ENCODE measurements around the gene TXK.

Gene TXK

DNA sequence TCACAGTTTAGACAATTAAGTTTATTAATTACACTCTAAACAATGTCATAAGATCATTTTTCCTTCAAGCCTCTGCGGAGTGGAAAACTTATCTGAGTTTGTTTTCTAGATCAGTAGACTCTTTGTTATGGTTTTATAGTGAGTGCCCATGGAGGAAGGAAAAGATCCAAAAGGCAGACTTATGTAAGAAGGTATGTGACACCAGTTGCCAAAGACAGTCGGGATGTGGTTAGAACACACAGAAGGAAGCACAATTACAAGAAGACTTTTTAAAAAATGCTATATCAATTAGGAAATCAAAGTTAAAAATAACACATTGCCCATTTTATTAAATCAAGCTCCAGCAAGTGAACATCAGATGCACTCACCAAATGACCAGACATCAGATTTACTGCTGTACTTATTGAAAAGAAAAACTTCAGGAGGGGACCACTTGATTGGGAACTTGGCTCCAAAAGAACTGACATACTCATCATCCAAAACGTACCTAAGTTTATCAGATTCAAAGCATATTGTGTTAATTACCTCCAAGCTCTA is 60.4 kb downstream of the TXK start:
- H3K36me3 Mint-ChIP-seq (ENCODE audit: low read depth): no peaks in the 10 kb centered on the region
- no peak overlapping the region for H3K27ac Mint-ChIP-seq
- no peaks in the 10 kb centered on the region for H3K9me3 Mint-ChIP-seq
- H3K4me3 Mint-ChIP-seq: no peak overlapping the region
- peaks cover 3% of the 10 kb centered on the region for H3K27me3 Mint-ChIP-seq (ENCODE audit: low read depth)
- no peak for DNase-seq (ENCODE audit: low spot score)
- no peaks in the 10 kb centered on the region for H3K4me1 Mint-ChIP-seq (ENCODE audit: low read depth)

DNA sequence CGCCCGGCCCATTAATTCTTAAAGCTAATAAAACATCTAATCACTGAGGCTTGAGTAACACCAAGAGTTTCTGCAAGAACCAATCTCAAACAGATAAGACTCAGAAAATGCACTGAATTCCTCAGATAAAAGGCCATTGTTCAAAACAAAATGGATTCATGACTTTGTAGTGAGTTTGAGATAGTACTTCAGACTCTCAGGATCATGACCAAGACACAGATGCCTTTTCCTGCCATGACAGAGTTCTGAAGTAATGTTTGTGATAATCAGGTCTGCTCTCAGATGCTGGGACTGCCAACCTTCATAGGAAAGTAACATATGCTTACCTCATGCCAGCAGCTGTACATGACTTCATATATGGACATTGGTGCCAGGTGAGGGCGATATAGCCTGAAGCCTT is 62.9 kb downstream of the TXK start:
- no peaks in the 10 kb centered on the region for H3K36me3 Mint-ChIP-seq (ENCODE audit: low read depth)
- no peaks in the 10 kb centered on the region for H3K4me1 Mint-ChIP-seq (ENCODE audit: low read depth)
- no peak overlapping the region for H3K27ac Mint-ChIP-seq
- no peak for DNase-seq (ENCODE audit: low spot score)
- no peaks in the 10 kb centered on the region for H3K9me3 Mint-ChIP-seq
- no peaks in the 10 kb centered on the region for H3K27me3 Mint-ChIP-seq (ENCODE audit: low read depth)
- no peak overlapping the region for H3K4me3 Mint-ChIP-seq

DNA sequence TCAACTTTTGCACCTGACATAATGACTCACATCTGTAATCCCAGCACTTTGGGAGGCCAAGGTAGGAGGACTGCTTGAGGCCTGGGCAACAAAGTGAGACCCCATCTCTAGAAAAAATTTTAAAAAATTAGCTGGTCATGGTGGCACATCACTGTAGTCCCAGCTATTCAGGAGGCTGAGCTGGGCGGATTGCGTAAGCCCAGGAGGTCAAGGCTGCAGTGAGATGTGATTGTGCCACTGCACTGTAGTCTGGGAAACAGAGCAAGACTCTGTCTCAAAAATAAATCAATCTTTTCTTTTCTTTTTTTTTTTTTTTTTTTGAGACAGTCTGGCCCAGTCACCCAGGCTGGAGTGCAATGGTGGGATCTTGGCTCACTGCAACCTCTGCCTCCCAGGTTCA is 65.0 kb downstream of the TXK start:
- Mint-ChIP-seq H3K9me3 (no peaks in the 10 kb centered on the region), H3K4me1 (ENCODE audit: low read depth) (no peaks in the 10 kb centered on the region), H3K4me3 (no peak overlapping the region), H3K27ac (no peak overlapping the region), H3K36me3 (ENCODE audit: low read depth) (no peaks in the 10 kb centered on the region), H3K27me3 (ENCODE audit: low read depth) (no peaks in the 10 kb centered on the region)
- DNase-seq (ENCODE audit: low spot score): no peak

DNA sequence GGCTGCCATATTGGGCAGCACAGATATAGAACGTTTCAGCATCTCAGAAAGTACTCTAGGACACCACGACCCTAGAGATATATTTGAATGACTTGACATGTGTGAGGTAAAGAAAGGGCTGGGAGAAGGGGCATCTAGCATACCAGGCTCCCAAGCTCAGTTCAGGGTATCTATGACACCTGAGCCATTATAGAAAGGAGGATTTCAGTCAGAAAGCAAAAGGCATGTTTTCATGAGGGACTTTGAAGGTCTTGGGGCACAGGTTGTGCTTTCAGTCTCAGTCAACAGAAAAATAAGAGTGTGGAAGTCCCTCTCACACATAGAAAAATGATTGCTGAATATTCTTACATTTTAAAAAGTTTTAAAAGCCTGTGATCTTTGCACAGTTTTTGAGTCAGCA is 65.9 kb downstream of the TXK start:
- Mint-ChIP-seq H3K4me3 (no peak overlapping the region), H3K36me3 (ENCODE audit: low read depth) (no peaks in the 10 kb centered on the region), H3K27ac (no peak overlapping the region), H3K9me3 (no peaks in the 10 kb centered on the region), H3K27me3 (ENCODE audit: low read depth) (no peaks in the 10 kb centered on the region), H3K4me1 (ENCODE audit: low read depth) (no peaks in the 10 kb centered on the region)
- no peak for DNase-seq (ENCODE audit: low spot score)

DNA sequence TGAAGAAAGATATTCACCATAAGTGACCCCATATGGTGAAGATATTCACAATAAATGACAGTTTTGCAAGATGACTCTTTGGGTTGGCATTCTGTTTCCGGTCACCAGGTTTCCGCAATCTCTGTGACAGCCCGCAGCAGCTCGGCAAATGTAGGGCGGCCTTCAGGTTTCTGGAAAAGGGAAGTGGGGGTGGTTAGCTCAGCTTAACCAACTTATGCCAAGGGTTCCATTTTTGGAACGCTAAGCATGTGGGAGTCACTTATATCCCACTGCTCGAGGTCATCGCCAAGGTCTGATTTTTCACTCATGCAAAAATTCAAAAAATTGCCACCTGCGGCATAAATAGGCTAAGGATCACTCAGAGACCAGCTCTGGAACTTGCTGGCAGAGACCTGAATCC is 66.5 kb downstream of the TXK start:
- H3K4me1 Mint-ChIP-seq (ENCODE audit: low read depth): no peaks in the 10 kb centered on the region
- H3K9me3 Mint-ChIP-seq: no peaks in the 10 kb centered on the region
- H3K27me3 Mint-ChIP-seq (ENCODE audit: low read depth): no peaks in the 10 kb centered on the region
- no peak for DNase-seq (ENCODE audit: low spot score)
- no peak overlapping the region for H3K4me3 Mint-ChIP-seq
- no peak overlapping the region for H3K27ac Mint-ChIP-seq
- H3K36me3 Mint-ChIP-seq (ENCODE audit: low read depth): no peaks in the 10 kb centered on the region

DNA sequence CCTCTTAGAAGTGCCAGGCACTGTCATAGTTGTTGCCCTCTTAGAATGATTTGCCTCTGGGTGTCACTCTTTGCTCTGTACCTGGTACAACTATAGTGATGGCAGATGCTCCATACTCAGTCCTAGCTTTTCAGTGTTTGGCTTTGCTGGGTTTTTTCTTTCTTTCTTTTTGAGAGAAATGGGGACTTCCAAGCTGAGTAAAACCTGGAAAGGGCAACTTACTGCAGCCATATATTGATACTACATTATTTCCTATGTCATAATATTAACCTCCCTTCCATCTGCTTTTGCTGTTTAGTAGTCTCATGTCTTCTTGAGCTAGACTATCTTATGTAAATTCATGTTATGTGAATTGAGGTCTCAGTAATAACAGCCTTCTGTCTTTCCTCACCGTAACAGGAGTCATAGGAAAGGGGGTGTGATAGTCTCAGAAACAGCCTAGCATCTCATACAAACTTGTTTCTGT is 68.4 kb downstream of the TXK start:
- H3K4me1 Mint-ChIP-seq (ENCODE audit: low read depth): no peaks in the 10 kb centered on the region
- H3K36me3 Mint-ChIP-seq (ENCODE audit: low read depth): no peaks in the 10 kb centered on the region
- no peak overlapping the region for H3K4me3 Mint-ChIP-seq
- H3K27me3 Mint-ChIP-seq (ENCODE audit: low read depth): no peaks in the 10 kb centered on the region
- peaks cover 7% of the 10 kb centered on the region for H3K9me3 Mint-ChIP-seq
- no peak for DNase-seq (ENCODE audit: low spot score)
- no peak overlapping the region for H3K27ac Mint-ChIP-seq

DNA sequence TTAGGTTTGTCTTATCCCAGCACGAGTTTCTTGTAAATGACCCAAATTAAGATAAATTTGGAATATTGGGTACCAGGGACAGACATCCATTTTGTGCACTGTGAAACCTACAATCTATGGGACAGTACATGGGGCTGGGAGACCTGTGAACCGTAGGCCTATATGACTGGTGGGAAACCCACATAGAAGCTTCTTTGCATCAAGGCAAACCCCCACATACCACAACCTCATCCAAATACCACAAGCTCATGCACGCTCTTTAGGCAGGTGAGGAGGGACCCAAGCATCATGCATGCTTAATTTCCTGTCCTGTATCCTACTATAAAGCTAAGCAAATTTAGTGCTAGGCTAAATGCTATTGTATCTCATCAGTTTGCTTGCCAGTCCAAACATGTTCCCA is 69.7 kb downstream of the TXK start:
- no peak overlapping the region for H3K27ac Mint-ChIP-seq
- no peaks in the 10 kb centered on the region for H3K36me3 Mint-ChIP-seq (ENCODE audit: low read depth)
- peaks cover 5% of the 10 kb centered on the region for H3K27me3 Mint-ChIP-seq (ENCODE audit: low read depth)
- peaks cover 17% of the 10 kb centered on the region for H3K9me3 Mint-ChIP-seq
- DNase-seq (ENCODE audit: low spot score): no peak
- H3K4me1 Mint-ChIP-seq (ENCODE audit: low read depth): no peaks in the 10 kb centered on the region
- H3K4me3 Mint-ChIP-seq: no peak overlapping the region

DNA sequence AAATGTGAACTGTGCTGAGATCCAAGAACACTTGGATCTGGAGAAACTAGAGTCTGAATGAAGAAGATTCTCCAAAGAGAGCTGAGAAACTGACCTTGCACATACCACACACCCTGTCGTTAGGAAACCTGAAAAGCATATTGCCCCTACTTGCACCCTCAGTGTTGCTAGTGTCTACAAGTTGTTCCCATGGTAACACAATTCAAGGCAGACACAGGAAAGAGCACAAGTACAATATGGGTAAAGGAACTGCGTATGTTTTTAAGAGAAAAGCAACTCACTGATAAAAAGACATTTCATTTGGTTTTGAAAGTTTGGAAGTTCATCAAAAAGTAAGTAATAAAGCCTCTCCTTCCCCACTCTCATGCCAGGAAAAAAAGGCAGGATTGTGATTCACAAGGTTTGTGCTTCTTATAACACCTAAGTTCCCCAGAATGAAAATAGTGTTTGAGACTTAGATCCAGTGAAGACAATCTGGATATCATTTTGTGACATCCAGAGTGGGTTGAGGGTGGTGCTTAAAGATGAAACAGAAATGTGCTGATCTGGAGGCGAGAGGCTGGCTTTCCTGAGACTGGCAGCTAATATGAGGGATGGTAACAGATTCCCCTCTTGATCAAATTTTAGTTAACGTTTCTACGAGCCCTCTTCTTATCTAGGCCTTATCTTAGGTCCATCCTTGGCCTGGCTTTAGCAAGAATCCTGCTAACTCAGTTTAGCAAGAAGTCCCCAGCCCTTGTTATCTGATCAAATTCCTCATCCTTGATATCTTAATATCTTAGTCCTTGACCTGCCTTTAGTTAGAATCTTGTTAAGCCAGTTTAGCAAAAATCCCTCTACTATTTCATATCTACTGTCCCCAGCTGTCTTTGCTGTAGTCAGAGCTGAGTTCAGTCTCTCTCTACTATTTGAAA is 75.2 kb downstream of the TXK start:
- Mint-ChIP-seq H3K9me3 (peaks cover 20% of the 10 kb centered on the region), H3K36me3 (ENCODE audit: low read depth) (no peaks in the 10 kb centered on the region), H3K4me1 (ENCODE audit: low read depth) (no peaks in the 10 kb centered on the region), H3K4me3 (no peak overlapping the region), H3K27me3 (ENCODE audit: low read depth) (peaks cover 7% of the 10 kb centered on the region), H3K27ac (no peak overlapping the region)
- no peak for DNase-seq (ENCODE audit: low spot score)

DNA sequence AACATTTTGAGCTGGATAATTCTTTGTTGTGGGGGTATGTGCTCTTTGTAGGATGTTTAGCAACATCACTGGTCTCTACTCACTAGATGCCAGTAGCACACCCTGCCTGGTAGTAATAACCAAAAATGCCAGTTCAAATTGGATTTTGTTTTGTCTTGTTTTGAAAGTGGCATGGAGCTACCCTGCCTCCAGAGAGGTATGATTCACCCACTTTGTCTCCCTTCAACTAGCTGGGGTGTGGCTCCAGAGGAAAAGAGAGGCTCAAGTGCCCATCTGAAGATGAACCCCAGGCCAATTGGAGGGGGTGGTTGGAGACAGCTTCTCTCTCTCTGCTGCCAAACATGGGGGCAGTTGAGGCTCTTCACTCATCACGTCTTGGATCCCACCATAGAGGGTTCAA is 83.0 kb downstream of the TXK start:
- peaks cover 14% of the 10 kb centered on the region for H3K4me1 Mint-ChIP-seq (ENCODE audit: low read depth)
- H3K4me3 Mint-ChIP-seq: no peak overlapping the region
- no peaks in the 10 kb centered on the region for H3K9me3 Mint-ChIP-seq
- DNase-seq (ENCODE audit: low spot score): no peak
- peaks cover 52% of the 10 kb centered on the region for H3K27me3 Mint-ChIP-seq (ENCODE audit: low read depth)
- no peak overlapping the region for H3K27ac Mint-ChIP-seq
- H3K36me3 Mint-ChIP-seq (ENCODE audit: low read depth): no peaks in the 10 kb centered on the region

DNA sequence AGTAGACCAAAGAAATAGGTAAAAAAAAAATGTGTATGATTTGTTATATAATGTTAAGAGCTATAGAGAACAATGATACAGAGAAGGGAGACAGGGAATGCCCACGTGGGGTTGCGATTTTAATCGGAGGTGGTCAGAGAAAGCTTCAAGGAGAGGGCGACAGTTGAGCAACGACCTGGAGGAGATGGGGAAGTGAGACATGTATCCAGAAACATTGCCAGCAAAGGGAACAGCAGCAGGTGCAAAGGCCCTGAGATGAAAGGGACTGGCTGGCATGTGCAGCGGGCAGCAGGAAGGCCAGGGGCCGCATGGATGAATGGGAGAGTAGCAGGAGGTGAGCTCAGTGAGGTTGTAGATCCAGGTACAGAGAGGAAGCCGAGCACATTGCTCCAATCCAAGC is 84.6 kb downstream of the TXK start:
- Mint-ChIP-seq H3K4me3 (no peak overlapping the region), H3K27me3 (ENCODE audit: low read depth) (peaks cover 66% of the 10 kb centered on the region), H3K9me3 (no peaks in the 10 kb centered on the region), H3K36me3 (ENCODE audit: low read depth) (no peaks in the 10 kb centered on the region), H3K27ac (no peak overlapping the region), H3K4me1 (ENCODE audit: low read depth) (peaks cover 18% of the 10 kb centered on the region)
- DNase-seq (ENCODE audit: low spot score): no peak

DNA sequence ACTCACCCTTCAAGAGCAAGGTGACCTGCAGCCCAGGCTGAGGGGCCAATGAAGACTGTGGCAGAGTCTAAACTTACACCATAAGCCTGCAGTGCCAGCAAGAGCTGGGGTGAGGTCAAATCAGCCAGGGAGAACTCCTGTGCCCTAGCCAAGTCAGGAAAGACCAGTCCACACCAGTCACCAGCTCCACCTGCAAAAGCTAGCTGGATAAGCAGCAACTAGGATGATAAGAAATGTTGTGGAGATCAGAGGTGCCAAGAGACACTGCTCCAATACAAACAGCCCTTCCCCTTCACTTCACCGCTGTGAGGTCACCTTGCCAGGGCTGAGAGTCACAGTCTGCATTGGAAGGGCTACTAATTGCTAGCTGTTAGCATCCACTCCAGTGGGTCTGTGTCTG is 86.2 kb downstream of the TXK start:
- Mint-ChIP-seq H3K9me3 (no peaks in the 10 kb centered on the region), H3K27me3 (ENCODE audit: low read depth) (peaks cover 80% of the 10 kb centered on the region), H3K36me3 (ENCODE audit: low read depth) (no peaks in the 10 kb centered on the region), H3K27ac (no peak overlapping the region), H3K4me1 (ENCODE audit: low read depth) (peaks cover 24% of the 10 kb centered on the region), H3K4me3 (no peak overlapping the region)
- no peak for DNase-seq (ENCODE audit: low spot score)

DNA sequence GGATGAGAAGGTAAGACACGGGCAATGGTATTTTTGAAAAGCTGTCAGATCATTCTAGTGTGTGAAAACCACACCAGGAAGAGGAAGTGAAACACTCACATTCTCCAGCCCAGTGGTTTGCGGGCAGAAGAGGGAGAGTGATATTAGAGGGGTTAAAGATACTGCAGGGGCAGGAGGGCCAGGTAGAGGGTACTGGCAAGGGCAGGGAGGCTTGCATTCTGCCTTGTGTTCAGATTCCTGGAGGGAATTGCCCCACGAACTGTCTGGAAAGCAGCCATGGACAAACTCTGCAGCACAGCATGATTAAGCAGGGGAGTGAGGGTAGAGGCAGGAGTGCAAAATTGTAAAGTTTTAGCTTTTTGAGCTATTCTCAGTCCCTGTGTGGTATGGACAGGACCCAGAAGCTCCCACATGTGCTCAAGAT is 86.6 kb downstream of the TXK start:
- H3K27ac Mint-ChIP-seq: no peak overlapping the region
- peak; percentile 73 for DNase-seq (ENCODE audit: low spot score)
- H3K4me3 Mint-ChIP-seq: peak overlapping the region; percentile 51
- no peaks in the 10 kb centered on the region for H3K9me3 Mint-ChIP-seq
- H3K36me3 Mint-ChIP-seq (ENCODE audit: low read depth): no peaks in the 10 kb centered on the region
- H3K4me1 Mint-ChIP-seq (ENCODE audit: low read depth): peaks cover 26% of the 10 kb centered on the region
- H3K27me3 Mint-ChIP-seq (ENCODE audit: low read depth): peaks cover 85% of the 10 kb centered on the region

DNA sequence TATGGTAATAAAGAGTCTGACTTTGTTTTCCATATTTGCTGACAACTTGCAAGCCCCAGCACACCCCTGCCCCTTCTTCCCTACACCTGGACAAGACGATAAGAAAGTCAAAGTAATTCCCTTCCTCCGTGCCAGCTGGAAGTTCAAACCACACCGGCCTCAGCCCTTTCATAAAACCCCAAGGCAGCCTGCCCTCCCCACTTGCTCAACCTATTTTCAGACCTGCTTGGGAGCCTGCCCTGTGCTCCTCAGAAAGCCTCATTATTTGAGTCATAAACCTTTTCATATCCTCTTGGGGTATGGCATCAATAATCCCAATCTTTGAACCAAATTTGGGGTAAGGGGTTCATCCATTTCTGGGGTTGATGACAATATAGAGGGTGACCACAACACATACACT is 88.0 kb downstream of the TXK start:
- Mint-ChIP-seq H3K9me3 (no peaks in the 10 kb centered on the region), H3K36me3 (ENCODE audit: low read depth) (no peaks in the 10 kb centered on the region), H3K4me1 (ENCODE audit: low read depth) (peaks cover 26% of the 10 kb centered on the region), H3K27ac (no peak overlapping the region), H3K27me3 (ENCODE audit: low read depth) (peaks cover 93% of the 10 kb centered on the region), H3K4me3 (no peak overlapping the region)
- no peak for DNase-seq (ENCODE audit: low spot score)

DNA sequence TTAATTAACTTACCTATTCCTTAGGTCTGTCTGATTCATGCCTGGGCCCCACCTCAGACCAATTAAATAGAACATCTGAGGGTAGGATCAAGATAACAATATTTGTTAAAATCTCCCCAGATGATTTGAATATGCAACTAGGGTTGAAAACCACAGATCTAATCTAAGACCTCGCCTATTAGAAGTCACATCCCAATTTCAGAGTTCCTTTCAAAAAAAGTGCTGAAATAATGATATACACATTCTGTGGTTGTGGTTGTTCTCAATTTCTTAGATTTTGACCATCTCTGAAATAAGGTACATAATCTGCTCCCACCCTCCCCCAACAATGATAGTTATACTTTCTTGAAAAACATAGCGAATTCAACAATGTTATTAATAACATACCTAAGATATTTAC is 89.8 kb downstream of the TXK start:
- peaks cover 79% of the 10 kb centered on the region for H3K27me3 Mint-ChIP-seq (ENCODE audit: low read depth)
- H3K4me3 Mint-ChIP-seq: no peak overlapping the region
- DNase-seq (ENCODE audit: low spot score): no peak
- no peak overlapping the region for H3K27ac Mint-ChIP-seq
- H3K36me3 Mint-ChIP-seq (ENCODE audit: low read depth): no peaks in the 10 kb centered on the region
- peaks cover 26% of the 10 kb centered on the region for H3K4me1 Mint-ChIP-seq (ENCODE audit: low read depth)
- no peaks in the 10 kb centered on the region for H3K9me3 Mint-ChIP-seq

DNA sequence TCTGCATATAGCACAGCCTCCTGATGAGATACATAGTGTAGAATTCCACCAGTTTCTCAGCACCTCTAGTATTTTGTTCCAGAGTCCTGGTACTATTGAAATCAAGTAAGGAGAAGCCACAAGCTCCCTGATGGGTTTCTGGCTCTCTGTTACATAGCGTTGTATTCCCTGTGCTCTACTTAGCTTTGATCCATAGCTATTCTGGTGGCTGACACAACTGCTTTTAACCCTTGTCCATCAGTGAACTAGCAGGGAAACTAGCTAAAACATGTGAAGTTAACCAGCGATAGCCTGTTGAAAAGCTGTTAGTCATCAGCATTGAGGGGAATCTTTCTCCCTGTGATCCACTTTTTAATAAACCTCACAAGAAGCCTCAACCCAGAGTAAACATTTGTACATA is 90.5 kb downstream of the TXK start:
- Mint-ChIP-seq H3K4me1 (ENCODE audit: low read depth) (peaks cover 26% of the 10 kb centered on the region), H3K36me3 (ENCODE audit: low read depth) (no peaks in the 10 kb centered on the region), H3K27ac (no peak overlapping the region), H3K27me3 (ENCODE audit: low read depth) (peaks cover 73% of the 10 kb centered on the region), H3K4me3 (no peak overlapping the region), H3K9me3 (no peaks in the 10 kb centered on the region)
- no peak for DNase-seq (ENCODE audit: low spot score)
